Esophagus muscularis mucosa (tissue), 4 donors: ENCODE data around the gene NEK2. TPM values are rescaled to one million over a fixed set of nuclear protein-coding genes. Genes with fewer than 3 reads are reported as not detected.

ENCODE experiments used
- DNase-seq: peaks from one replicate; pipeline ENCODE4 v3.0.0-alpha.2; 2017; ENCODE audit errors: extremely low spot score
- H3K27ac ChIP-seq, 4 donors: fragments of 200-600 bp; sonication (generic); replicated peaks in 1 of 4; 1 replicate in 3 of 4; 2 replicates in 1 of 4; pipeline ENCODE4 v1.5.1; 2016 to 2019; ENCODE audit warnings: mild to moderate bottlenecking in 1 of 4
- H3K27me3 ChIP-seq, 4 donors: fragments of 200-600 bp; sonication (generic); one replicate each; pipeline versions ENCODE4 v1.5.1 to v1.6.0; 2016 to 2019
- H3K36me3 ChIP-seq, 4 donors: fragments of 200-600 bp; sonication (generic); one replicate each; pipeline ENCODE4 v1.5.1; 2016 to 2019
- H3K4me1 ChIP-seq, 4 donors: fragments of 200-600 bp; sonication (generic); one replicate each; pipeline ENCODE4 v1.5.1; 2016 to 2019
- H3K4me3 ChIP-seq, 4 donors: fragments of 200-600 bp; sonication (generic); 1 replicate in 2 of 4; 2 replicates in 2 of 4; pipeline ENCODE4 v1.5.1; 2016 to 2019; ENCODE audit warnings: mild to moderate bottlenecking in 4 of 4, moderate library complexity in 1 of 4
- H3K9me3 ChIP-seq, 4 donors: fragments of 200-600 bp; sonication (generic); 1 replicate in 3 of 4; 2 replicates in 1 of 4; pipeline ENCODE4 v1.5.1; 2016 to 2019
- EP300 ChIP-seq: sonication (generic); formaldehyde crosslinking; IDR thresholded peaks from one replicate; pipeline ENCODE4 v1.6.1; 2017; ENCODE audit warnings: antibody characterized with exemption
- POLR2A ChIP-seq: fragments of 450-650 bp; IDR thresholded peaks from one replicate; pipeline ENCODE4 v1.6.1; 2017; ENCODE audit warnings: antibody characterized with exemption, moderate library complexity, mild to moderate bottlenecking, low read depth
- POLR2AphosphoS5 ChIP-seq, 2 donors: sonication (generic); formaldehyde crosslinking; IDR thresholded peaks; one replicate each; pipeline ENCODE4 v1.6.1; 2017; ENCODE audit warnings: antibody characterized with exemption in 2 of 2
- WGBS: methylation state at CpG from one replicate; pipeline ENCODE4 v1.1.5; 2018; 5-methylcytosine and 5-hydroxymethylcytosine counted together
- intact Hi-C: fragments of 100-400 bp; cut with DNase I; formaldehyde crosslinking; loops from one replicate; pipeline ENCODE4 v1.15.1; 2023
- total RNA-seq, 4 donors: library from RNA; depleted of rRNA; stranded (reverse); fragments of >200 nt; gene quantifications; one replicate each; pipeline versions ENCODE4 v1.1.0 to v1.2.1, GENCODE V29; 2016
- TF ChIP-seq, protein P1 (sequence below), 3 experiments: fragments of 200-600 bp in 2 of 3; fragments of 450-650 bp in 1 of 3; sonication (generic) in 2 of 3; IDR thresholded peaks; one replicate each; pipeline ENCODE4 v1.5.1; 2017 to 2019; ENCODE audit warnings: antibody characterized with exemption in 3 of 3, mild to moderate bottlenecking in 2 of 3, moderate library complexity in 1 of 3

The NEK2 gene
- total RNA-seq, 4 donors from 2014 or later = not detected

DNA sequence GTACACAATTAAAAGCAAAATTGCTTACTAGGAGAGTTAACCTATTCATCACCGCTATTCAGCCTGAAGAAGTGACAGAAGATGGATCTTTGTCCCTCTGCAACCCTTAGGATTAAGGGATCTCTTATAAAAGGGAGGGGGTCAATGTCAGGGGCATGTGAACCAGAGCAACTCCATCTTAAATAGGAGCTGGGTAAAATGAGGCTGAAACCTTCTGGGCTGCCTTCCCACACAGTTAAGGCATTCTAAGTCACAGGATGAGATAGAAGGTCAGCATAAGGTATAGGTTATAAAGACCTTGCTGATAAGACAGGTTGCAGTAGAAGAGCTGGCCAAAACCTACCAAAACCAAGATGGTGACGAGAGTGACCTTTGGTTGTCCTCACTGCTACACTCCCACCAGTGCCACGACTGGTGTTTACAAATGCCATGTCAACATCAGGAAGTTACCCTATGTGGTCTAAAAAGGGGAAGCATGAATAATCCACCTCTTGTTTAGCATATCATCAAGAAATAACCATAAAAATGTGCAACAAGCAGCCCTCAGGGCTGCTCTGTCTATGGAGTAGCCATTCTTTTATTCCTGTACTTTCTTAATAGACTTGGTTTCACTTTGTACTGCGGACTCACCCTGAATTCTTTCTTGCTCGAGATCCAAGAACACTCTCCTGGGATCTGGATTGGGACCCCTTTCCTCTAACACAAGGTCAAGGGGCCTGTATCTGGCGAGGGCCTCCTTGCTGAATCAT is 35.3 kb upstream of the NEK2 start:
- Histone ChIP-seq H3K27ac (no peak overlapping the region), H3K4me3 (no peak overlapping the region), H3K4me1 (no peaks in the 10 kb centered on the region), H3K36me3 (no peaks in the 10 kb centered on the region), H3K9me3 (no peaks in the 10 kb centered on the region), H3K27me3 (no peaks in the 10 kb centered on the region)
- TF ChIP-seq EP300 = no peak
- no peak for TF ChIP-seq POLR2A
- no peak for TF ChIP-seq POLR2AphosphoS5 (IDR thresholded peaks at IDR 0.05)
- TF ChIP-seq, protein P1, sequence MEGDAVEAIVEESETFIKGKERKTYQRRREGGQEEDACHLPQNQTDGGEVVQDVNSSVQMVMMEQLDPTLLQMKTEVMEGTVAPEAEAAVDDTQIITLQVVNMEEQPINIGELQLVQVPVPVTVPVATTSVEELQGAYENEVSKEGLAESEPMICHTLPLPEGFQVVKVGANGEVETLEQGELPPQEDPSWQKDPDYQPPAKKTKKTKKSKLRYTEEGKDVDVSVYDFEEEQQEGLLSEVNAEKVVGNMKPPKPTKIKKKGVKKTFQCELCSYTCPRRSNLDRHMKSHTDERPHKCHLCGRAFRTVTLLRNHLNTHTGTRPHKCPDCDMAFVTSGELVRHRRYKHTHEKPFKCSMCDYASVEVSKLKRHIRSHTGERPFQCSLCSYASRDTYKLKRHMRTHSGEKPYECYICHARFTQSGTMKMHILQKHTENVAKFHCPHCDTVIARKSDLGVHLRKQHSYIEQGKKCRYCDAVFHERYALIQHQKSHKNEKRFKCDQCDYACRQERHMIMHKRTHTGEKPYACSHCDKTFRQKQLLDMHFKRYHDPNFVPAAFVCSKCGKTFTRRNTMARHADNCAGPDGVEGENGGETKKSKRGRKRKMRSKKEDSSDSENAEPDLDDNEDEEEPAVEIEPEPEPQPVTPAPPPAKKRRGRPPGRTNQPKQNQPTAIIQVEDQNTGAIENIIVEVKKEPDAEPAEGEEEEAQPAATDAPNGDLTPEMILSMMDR (IDR thresholded peaks at IDR 0.05) = no peak
- 83% methylated on average over 6 of the region's 6 CpGs for WGBS
- no peak for DNase-seq
- intact Hi-C loops = no loop called here

DNA sequence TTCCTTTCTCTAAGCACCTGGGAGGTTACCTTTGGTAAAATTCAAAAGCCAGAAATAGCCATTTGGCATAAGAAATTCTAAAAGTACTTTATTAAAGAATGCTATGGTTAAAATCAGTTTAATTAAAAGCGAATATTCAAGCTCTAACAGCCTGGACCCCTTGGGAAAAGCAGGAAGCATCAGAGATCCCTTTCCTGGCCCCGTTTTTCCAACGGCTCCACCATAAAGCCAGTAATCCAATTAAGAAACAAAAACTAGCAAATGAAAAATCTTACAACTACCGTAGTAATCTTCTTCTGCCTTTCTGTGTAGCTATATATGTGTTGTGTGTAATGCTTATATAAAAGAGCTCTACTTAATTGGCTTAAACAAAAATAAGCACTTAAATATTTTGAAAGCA is 33.5 kb upstream of the NEK2 start:
- H3K27me3 ChIP-seq = no peaks in the 10 kb centered on the region
- no peaks in the 10 kb centered on the region for H3K9me3 ChIP-seq
- H3K36me3 ChIP-seq = no peaks in the 10 kb centered on the region
- TF ChIP-seq, protein P1 (IDR thresholded peaks at IDR 0.05) = no peak
- no peak for TF ChIP-seq POLR2A
- TF ChIP-seq POLR2AphosphoS5 (IDR thresholded peaks at IDR 0.05) = no peak
- no peak for TF ChIP-seq EP300
- no peak overlapping the region for H3K4me3 ChIP-seq
- DNase-seq = no peak
- no peak overlapping the region for H3K27ac ChIP-seq
- WGBS = 90% methylated on average over 4 of the region's 4 CpGs
- no peaks in the 10 kb centered on the region for H3K4me1 ChIP-seq
- intact Hi-C loops = no loop called here

GRCh38 chr1:211708006-211708405 is 32.6 kb upstream of the NEK2 start:
- no peak for DNase-seq
- TF ChIP-seq POLR2A (no peak), EP300 (no peak), POLR2AphosphoS5 (IDR thresholded peaks at IDR 0.05) (no peak)
- TF ChIP-seq, protein P1 (IDR thresholded peaks at IDR 0.05) = no peak
- Histone ChIP-seq H3K36me3 (no peaks in the 10 kb centered on the region), H3K9me3 (no peaks in the 10 kb centered on the region), H3K27me3 (no peaks in the 10 kb centered on the region), H3K27ac (no peak overlapping the region), H3K4me1 (no peaks in the 10 kb centered on the region), H3K4me3 (no peak overlapping the region)
- 93% methylated on average over 6 of the region's 6 CpGs for whole genome bisulfite sequencing
- intact Hi-C loops = no loop called here

- H3K4me3 ChIP-seq = no peak overlapping the region
- WGBS = 49% methylated on average over 6 of the region's 6 CpGs
- no peak overlapping the region for H3K27ac ChIP-seq
- no peaks in the 10 kb centered on the region for H3K4me1 ChIP-seq
- TF ChIP-seq POLR2AphosphoS5 (IDR thresholded peaks at IDR 0.05) = no peak
- TF ChIP-seq EP300 = no peak
- no peak for TF ChIP-seq POLR2A
- TF ChIP-seq, protein P1 (IDR thresholded peaks at IDR 0.05) = no peak
- no peaks in the 10 kb centered on the region for H3K36me3 ChIP-seq
- H3K9me3 ChIP-seq = no peaks in the 10 kb centered on the region
- DNase-seq = no peak
- intact Hi-C loops = no loop called here
- no peaks in the 10 kb centered on the region for H3K27me3 ChIP-seq
These were observed 30.2 kb upstream of the NEK2 start for GRCh38 chr1:211705467-211706091.
